OCI-LY3 (cell line): Measurements from ENCODE around the gene PRRC2C.
A peak's percentile ranks its signal among the peaks of the same experiment; 100 is the strongest.

Experiments used
- H2AFZ ChIP-seq: fragments of 200-600, 300-600 bp; shearing (Covaris generic); 2 replicates; pipeline ENCODE4 v1.6.0; 2014; ENCODE audit warnings: antibody characterized with exemption, low read depth, low read length
- H3K27ac ChIP-seq: fragments of 200-600, 300-600 bp; sonication (generic); 2 replicates; pipeline ENCODE4 v1.5.1; 2014; ENCODE audit warnings: mild to moderate bottlenecking, low read length, moderate library complexity, mixed read lengths
- H3K27me3 ChIP-seq: fragments of 200-600, 300-600 bp; sonication (generic); 2 replicates; pipeline ENCODE4 v1.6.1; 2014; ENCODE audit warnings: low read depth, low read length, mixed read lengths
- H3K36me3 ChIP-seq: fragments of 200-600, 300-600 bp; sonication (generic); replicated peaks from 2 replicates; pipeline ENCODE3; 2014; ENCODE audit warnings: low read depth, low read length, mixed read lengths
- H3K4me1 ChIP-seq: fragments of 300-600, 200-600 bp; sonication (generic); 2 replicates; pipeline ENCODE4 v1.6.1; 2014; ENCODE audit warnings: low read length, mixed read lengths
- H3K4me2 ChIP-seq: fragments of 200-600, 300-600 bp; sonication (generic); 2 replicates; pipeline ENCODE4 v1.6.1; 2014; ENCODE audit warnings: low read length, mixed read lengths
- H3K4me3 ChIP-seq: fragments of 300-600, 200-600 bp; sonication (generic); 2 replicates; pipeline ENCODE4 v1.5.1; 2014; ENCODE audit warnings: antibody characterized with exemption, mild to moderate bottlenecking, low read length, moderate library complexity
- H3K79me2 ChIP-seq: fragments of 300-600, 200-600 bp; shearing (Covaris generic); 2 replicates; pipeline ENCODE4 v1.6.1; 2014; ENCODE audit warnings: mild to moderate bottlenecking, low read length, mixed read lengths
- H3K9ac ChIP-seq: fragments of 300-600, 200-600 bp; shearing (Covaris generic); 2 replicates; pipeline ENCODE4 v1.6.0; 2014; ENCODE audit warnings: mild to moderate bottlenecking, low read length, moderate library complexity
- H3K9me3 ChIP-seq: fragments of 200-600, 300-600 bp; shearing (Covaris generic); 2 replicates; pipeline ENCODE4 v1.6.1; 2014; ENCODE audit warnings: low read length, mixed read lengths; ENCODE audit not compliant: insufficient read depth
- H4K20me1 ChIP-seq: fragments of 200-600, 300-600 bp; sonication (generic); 2 replicates; pipeline ENCODE4 v1.6.1; 2016; ENCODE audit warnings: low read length, mixed read lengths; ENCODE audit not compliant: insufficient read depth
- CTCF ChIP-seq: fragments of 200-600, 300-600 bp; sonication (generic); IDR thresholded peaks from 2 replicates; pipeline ENCODE4 v1.5.1; 2014; ENCODE audit warnings: antibody characterized with exemption, low read length, low read depth
- EZH2phosphoT487 ChIP-seq: fragments of 200-600 bp; shearing (Covaris generic); IDR thresholded peaks from 2 replicates; pipeline ENCODE4 v1.6.1; 2018; ENCODE audit warnings: antibody characterized with exemption, mixed run types, low read depth

PRRC2C gene

GRCh38 chr1:171477804-171478203 is 7.5 kb upstream of the PRRC2C start:
- Histone ChIP-seq H3K36me3 (no peaks in the 10 kb centered on the region), H3K27me3 (no peaks in the 10 kb centered on the region), H3K4me2 (no peak overlapping the region), H4K20me1 (no peaks in the 10 kb centered on the region), H3K79me2 (no peaks in the 10 kb centered on the region), H3K9ac (no peak overlapping the region), H2AFZ (no peak overlapping the region), H3K9me3 (no peaks in the 10 kb centered on the region), H3K4me3 (no peak overlapping the region), H3K27ac (no peak overlapping the region), H3K4me1 (peaks cover 7% of the 10 kb centered on the region; the same call in 1 of the 2 replicates)
- TF ChIP-seq EZH2phosphoT487 (no peak), CTCF (no peak)

GRCh38 chr1:171480035-171480434 is 5.3 kb upstream of the PRRC2C start:
- peak overlapping the region; percentile 47 for H3K4me2 ChIP-seq
- peak overlapping the region; percentile 61 for H2AFZ ChIP-seq
- no peaks in the 10 kb centered on the region for H3K9me3 ChIP-seq
- no peaks in the 10 kb centered on the region for H3K27me3 ChIP-seq
- H3K27ac ChIP-seq: no peak overlapping the region
- H3K79me2 ChIP-seq: peaks cover 11% of the 10 kb centered on the region; the same call in 1 of the 2 replicates
- H3K36me3 ChIP-seq: no peaks in the 10 kb centered on the region
- no peaks in the 10 kb centered on the region for H4K20me1 ChIP-seq
- TF ChIP-seq CTCF (no peak), EZH2phosphoT487 (no peak)
- peak overlapping the region; percentile 2; the same call in 1 of the 2 replicates for H3K9ac ChIP-seq
- peak overlapping the region; percentile 31 for H3K4me3 ChIP-seq
- H3K4me1 ChIP-seq: peaks cover 12% of the 10 kb centered on the region; the same call in 1 of the 2 replicates

- Histone ChIP-seq H4K20me1 (peaks cover 39% of the 10 kb centered on the region), H3K36me3 (peaks cover 25% of the 10 kb centered on the region), H3K9ac (peak overlapping the region; percentile 97), H3K79me2 (peaks cover 58% of the 10 kb centered on the region), H3K9me3 (no peaks in the 10 kb centered on the region), H3K27ac (peak overlapping the region; percentile 89), H3K4me1 (peaks cover 41% of the 10 kb centered on the region), H3K27me3 (no peaks in the 10 kb centered on the region), H2AFZ (peak overlapping the region; percentile 99), H3K4me2 (peak overlapping the region; percentile 73), H3K4me3 (peak overlapping the region; percentile 87)
- TF ChIP-seq CTCF (no peak; the same call in 1 of the 2 replicates), EZH2phosphoT487 (no peak)
Measured at GRCh38 chr1:171484760-171485374, 463 bp upstream of the PRRC2C start.

DNA sequence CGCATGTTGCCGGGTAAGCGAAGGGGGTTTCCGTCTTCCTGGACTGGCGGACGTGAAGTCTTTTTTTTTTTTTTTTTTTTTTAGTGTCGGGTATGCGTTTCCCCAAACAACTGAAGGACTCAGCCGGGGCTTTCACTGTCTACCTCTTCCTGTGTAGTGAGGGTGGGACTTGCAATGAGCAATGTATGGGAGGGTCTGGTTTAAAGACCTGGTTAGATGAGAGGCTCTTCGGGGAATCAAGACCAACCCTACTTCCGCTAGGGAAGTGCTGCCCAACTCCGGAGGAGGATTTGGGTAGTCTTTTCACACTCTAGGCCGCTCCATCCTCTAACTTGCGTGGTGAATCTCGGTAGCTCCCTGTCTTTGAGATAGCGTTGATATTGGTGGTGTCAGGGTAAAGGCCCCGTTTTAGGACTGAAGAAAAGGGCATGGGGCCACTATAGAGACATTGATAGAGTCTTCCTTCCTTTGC is 754 bp downstream of the PRRC2C start:
- Histone ChIP-seq H2AFZ (no peak overlapping the region), H3K36me3 (peaks cover 36% of the 10 kb centered on the region), H3K27me3 (no peaks in the 10 kb centered on the region), H3K27ac (peak overlapping the region; percentile 89), H3K79me2 (peaks cover 71% of the 10 kb centered on the region), H3K9me3 (no peaks in the 10 kb centered on the region), H3K9ac (peak overlapping the region; percentile 97), H3K4me2 (peak overlapping the region; percentile 96), H3K4me1 (peaks cover 37% of the 10 kb centered on the region), H3K4me3 (peak overlapping the region; percentile 87), H4K20me1 (peaks cover 51% of the 10 kb centered on the region)
- TF ChIP-seq CTCF: no peak
- no peak for TF ChIP-seq EZH2phosphoT487
